GM12878 (cell line): ENCODE data around the gene CTRB2. TPM values are rescaled to one million over a fixed set of nuclear protein-coding genes. Genes with fewer than 3 reads are reported as not detected.

ENCODE experiments used
- BCL11A ChIP-seq: IDR thresholded peaks from 2 replicates; pipeline ENCODE4 v1.6.1; 2011; ENCODE audit warnings: low read depth, low read length
- CHD2 ChIP-seq: IDR thresholded peaks from 2 replicates; pipeline ENCODE4 v1.6.1; 2011; ENCODE audit warnings: low read depth, low read length, improper control_type of control experiment, borderline replicate concordance
- FOXM1 ChIP-seq: IDR thresholded peaks from 2 replicates; pipeline ENCODE4 v1.6.1; 2012; ENCODE audit warnings: low read depth, mild to moderate bottlenecking, inconsistent platforms, low read length, moderate library complexity
- MEF2A ChIP-seq: IDR thresholded peaks from 2 replicates; pipeline ENCODE4 v1.6.1; 2011; ENCODE audit warnings: low read depth, mild to moderate bottlenecking, low read length, moderate library complexity; ENCODE audit not compliant: insufficient read depth
- MYB ChIP-seq: fragments of 150-350 bp; IDR thresholded peaks from 2 replicates; pipeline ENCODE4 v1.6.1; 2014; ENCODE audit warnings: mild to moderate bottlenecking, low read depth, low read length, borderline replicate concordance
- NFXL1 ChIP-seq: fragments of 450-650 bp; IDR thresholded peaks from 2 replicates; pipeline ENCODE4 v1.6.1; 2017; ENCODE audit warnings: antibody characterized with exemption, mild to moderate bottlenecking, borderline replicate concordance
- NFYA ChIP-seq: IDR thresholded peaks from 2 replicates; pipeline ENCODE4 v1.6.1; 2011; ENCODE audit warnings: low read depth, mild to moderate bottlenecking, low read length, improper control_type of control experiment, borderline replicate concordance
- RBBP5 ChIP-seq: fragments of 200-600 bp; sonication (generic); conservative IDR thresholded peaks from 2 replicates; pipeline ENCODE4 v1.6.1; 2016
- SUPT20H ChIP-seq: IDR thresholded peaks from 2 replicates; pipeline ENCODE4 v1.6.1; 2011; ENCODE audit warnings: low read depth, mild to moderate bottlenecking, low read length, moderate library complexity, borderline replicate concordance; ENCODE audit not compliant: control insufficient read depth
- TCF12 ChIP-seq: IDR thresholded peaks from 2 replicates; pipeline ENCODE4 v1.6.1; 2011; ENCODE audit warnings: low read depth, mild to moderate bottlenecking, low read length
- polyA plus RNA-seq, 11 experiments: library from polyadenylated mRNA; depleted of rRNA in 4 of 11; unstranded in 6 of 11; stranded (reverse) in 5 of 11; fragments of >200 nt; fragmentation: Nextera tagmentation in 4 of 11; fragmentation: Illumina TruSeq in 1 of 11; extraction: Ambion mirVana in 4 of 11; extraction: Trizol in 1 of 11; gene quantifications; 1 replicate in 1 of 11; 2 replicates in 10 of 11; pipeline versions ENCODE4 v1.2.1 to v1.2.3, GENCODE V29; 2011 to 2016; ENCODE audit warnings: inconsistent platforms in 2 of 11, missing spikeins in 2 of 11, low read depth in 1 of 11
- total RNA-seq, 4 experiments: library from RNA; depleted of rRNA in 3 of 4; stranded (reverse); fragments of >200 nt in 3 of 4; fragmentation: Illumina TruSeq in 1 of 4; extraction: Trizol in 1 of 4; gene quantifications; 2 replicates each; pipeline versions ENCODE4 v1.2.1 to v1.2.3, GENCODE V29; 2013 to 2021
- TF ChIP-seq, protein P1 (sequence below): fragments of 450-650 bp; formaldehyde crosslinking; IDR thresholded peaks from 2 replicates; pipeline ENCODE4 v1.5.0; 2022; ENCODE audit warnings: mild to moderate bottlenecking, missing genetic modification characterization
- TF ChIP-seq, protein P2 (sequence below): IDR thresholded peaks from 2 replicates; pipeline ENCODE4 v1.6.1; 2012; ENCODE audit warnings: low read length, inconsistent platforms
- TF ChIP-seq, protein P3 (sequence below): IDR thresholded peaks from 2 replicates; pipeline ENCODE4 v1.6.1; 2011; ENCODE audit warnings: borderline replicate concordance, low read depth, mild to moderate bottlenecking, moderate library complexity, mixed read lengths, low read length; ENCODE audit not compliant: insufficient read depth; ENCODE audit errors: extremely low read length
- TF ChIP-seq, protein P4 (sequence below): fragments of 450-650 bp; IDR thresholded peaks from 2 replicates; pipeline ENCODE4 v1.6.1; 2017; ENCODE audit warnings: mild to moderate bottlenecking, moderate library complexity

Gene CTRB2
- total and polyA plus RNA-seq, 10 of the 15 experiments (the other 5 are each of a cell fraction or from before 2014, with no cell fraction given): 9.4 TPM; not detected in 9

DNA sequence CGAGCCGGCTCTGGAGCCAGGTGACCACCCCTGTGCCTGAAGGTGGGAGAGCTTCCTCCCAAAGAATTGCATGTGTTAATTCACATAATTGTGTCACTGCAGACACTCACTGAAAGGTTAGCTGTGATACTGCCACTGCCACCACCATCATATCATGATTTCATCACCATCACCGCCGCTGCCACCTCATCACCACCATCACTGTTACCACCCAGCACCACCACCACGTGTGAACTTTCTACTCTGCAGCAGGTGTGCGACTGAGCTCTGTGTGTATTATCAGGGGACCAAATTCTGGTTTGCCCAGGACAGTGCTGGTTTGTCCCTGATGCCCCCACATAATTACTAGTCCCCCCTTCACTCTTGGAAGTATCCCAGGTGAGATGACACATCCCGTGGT lies 29.3 kb upstream of the CTRB2 start (continued):
- TF ChIP-seq NFYA (no peak), MEF2A (no peak), MYB (no peak), NFXL1 (no peak), SUPT20H (no peak), CHD2 (no peak), TCF12 (no peak), FOXM1 (no peak), RBBP5 (no peak), BCL11A (no peak)
- TF ChIP-seq, protein P1, sequence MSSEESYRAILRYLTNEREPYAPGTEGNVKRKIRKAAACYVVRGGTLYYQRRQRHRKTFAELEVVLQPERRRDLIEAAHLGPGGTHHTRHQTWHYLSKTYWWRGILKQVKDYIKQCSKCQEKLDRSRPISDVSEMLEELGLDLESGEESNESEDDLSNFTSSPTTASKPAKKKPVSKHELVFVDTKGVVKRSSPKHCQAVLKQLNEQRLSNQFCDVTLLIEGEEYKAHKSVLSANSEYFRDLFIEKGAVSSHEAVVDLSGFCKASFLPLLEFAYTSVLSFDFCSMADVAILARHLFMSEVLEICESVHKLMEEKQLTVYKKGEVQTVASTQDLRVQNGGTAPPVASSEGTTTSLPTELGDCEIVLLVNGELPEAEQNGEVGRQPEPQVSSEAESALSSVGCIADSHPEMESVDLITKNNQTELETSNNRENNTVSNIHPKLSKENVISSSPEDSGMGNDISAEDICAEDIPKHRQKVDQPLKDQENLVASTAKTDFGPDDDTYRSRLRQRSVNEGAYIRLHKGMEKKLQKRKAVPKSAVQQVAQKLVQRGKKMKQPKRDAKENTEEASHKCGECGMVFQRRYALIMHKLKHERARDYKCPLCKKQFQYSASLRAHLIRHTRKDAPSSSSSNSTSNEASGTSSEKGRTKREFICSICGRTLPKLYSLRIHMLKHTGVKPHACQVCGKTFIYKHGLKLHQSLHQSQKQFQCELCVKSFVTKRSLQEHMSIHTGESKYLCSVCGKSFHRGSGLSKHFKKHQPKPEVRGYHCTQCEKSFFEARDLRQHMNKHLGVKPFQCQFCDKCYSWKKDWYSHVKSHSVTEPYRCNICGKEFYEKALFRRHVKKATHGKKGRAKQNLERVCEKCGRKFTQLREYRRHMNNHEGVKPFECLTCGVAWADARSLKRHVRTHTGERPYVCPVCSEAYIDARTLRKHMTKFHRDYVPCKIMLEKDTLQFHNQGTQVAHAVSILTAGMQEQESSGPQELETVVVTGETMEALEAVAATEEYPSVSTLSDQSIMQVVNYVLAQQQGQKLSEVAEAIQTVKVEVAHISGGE (CRISPR knock-in tag): no peak
- TF ChIP-seq, protein P2, sequence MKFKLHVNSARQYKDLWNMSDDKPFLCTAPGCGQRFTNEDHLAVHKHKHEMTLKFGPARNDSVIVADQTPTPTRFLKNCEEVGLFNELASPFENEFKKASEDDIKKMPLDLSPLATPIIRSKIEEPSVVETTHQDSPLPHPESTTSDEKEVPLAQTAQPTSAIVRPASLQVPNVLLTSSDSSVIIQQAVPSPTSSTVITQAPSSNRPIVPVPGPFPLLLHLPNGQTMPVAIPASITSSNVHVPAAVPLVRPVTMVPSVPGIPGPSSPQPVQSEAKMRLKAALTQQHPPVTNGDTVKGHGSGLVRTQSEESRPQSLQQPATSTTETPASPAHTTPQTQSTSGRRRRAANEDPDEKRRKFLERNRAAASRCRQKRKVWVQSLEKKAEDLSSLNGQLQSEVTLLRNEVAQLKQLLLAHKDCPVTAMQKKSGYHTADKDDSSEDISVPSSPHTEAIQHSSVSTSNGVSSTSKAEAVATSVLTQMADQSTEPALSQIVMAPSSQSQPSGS: no peak
- TF ChIP-seq, protein P3, sequence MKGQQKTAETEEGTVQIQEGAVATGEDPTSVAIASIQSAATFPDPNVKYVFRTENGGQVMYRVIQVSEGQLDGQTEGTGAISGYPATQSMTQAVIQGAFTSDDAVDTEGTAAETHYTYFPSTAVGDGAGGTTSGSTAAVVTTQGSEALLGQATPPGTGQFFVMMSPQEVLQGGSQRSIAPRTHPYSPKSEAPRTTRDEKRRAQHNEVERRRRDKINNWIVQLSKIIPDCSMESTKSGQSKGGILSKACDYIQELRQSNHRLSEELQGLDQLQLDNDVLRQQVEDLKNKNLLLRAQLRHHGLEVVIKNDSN: no peak
- TF ChIP-seq, protein P4, sequence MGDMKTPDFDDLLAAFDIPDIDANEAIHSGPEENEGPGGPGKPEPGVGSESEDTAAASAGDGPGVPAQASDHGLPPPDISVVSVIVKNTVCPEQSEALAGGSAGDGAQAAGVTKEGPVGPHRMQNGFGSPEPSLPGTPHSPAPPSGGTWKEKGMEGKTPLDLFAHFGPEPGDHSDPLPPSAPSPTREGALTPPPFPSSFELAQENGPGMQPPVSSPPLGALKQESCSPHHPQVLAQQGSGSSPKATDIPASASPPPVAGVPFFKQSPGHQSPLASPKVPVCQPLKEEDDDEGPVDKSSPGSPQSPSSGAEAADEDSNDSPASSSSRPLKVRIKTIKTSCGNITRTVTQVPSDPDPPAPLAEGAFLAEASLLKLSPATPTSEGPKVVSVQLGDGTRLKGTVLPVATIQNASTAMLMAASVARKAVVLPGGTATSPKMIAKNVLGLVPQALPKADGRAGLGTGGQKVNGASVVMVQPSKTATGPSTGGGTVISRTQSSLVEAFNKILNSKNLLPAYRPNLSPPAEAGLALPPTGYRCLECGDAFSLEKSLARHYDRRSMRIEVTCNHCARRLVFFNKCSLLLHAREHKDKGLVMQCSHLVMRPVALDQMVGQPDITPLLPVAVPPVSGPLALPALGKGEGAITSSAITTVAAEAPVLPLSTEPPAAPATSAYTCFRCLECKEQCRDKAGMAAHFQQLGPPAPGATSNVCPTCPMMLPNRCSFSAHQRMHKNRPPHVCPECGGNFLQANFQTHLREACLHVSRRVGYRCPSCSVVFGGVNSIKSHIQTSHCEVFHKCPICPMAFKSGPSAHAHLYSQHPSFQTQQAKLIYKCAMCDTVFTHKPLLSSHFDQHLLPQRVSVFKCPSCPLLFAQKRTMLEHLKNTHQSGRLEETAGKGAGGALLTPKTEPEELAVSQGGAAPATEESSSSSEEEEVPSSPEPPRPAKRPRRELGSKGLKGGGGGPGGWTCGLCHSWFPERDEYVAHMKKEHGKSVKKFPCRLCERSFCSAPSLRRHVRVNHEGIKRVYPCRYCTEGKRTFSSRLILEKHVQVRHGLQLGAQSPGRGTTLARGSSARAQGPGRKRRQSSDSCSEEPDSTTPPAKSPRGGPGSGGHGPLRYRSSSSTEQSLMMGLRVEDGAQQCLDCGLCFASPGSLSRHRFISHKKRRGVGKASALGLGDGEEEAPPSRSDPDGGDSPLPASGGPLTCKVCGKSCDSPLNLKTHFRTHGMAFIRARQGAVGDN: no peak
- TF ChIP-seq, all 136 proteins: peak for 0
